Activated T-cell treated with anti-CD3 and anti-CD28 coated beads for 48 hours (primary cell): ENCODE measurements around the gene FAT2.
"Not testable (repeated sequence)": the region's sequence is repeated elsewhere in the genome, so short reads cannot be mapped to it uniquely, and the experiment has no call there.

Experiments
- DNase-seq: peaks from one replicate; pipeline ENCODE4 v3.0.0-alpha.2; 2020; ENCODE audit warnings: low read depth

Gene FAT2

DNA sequence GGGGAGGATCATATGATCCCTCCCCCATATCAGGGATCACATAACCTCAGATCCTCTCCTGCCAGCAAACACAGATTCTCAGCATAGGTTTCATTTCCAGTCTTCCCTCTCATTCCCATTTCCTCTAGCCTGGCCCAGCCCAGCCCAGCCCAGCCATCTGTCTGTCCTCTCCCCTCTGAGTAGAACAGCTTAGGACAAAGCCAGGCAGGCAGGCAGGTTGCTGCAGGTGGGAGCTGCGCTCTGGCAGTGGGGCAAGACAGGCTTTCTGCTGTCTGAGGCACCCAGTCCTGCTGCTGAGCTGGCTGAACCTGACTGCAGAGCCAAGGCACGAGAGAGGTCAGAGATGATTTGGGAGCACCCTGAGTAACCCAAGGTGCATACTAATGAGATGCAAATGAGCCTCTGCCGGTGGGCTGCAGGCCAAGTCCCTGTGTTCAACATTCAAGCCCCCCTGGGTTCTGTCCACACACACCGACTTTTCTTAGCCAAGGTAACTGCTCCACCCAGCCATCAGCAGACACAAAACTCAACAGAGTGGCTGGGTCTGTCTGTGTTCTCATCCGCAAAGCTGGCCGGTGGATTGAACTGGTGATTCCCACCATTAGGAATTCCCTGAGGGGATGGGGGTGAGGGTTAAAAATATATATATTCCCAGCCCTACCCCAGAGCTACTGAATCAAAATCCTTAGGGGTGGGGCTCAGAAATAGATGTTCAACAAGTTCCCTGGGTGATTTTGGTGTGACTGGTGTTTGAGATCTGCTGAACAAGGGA is 9.1 kb downstream of the FAT2 start:
- DNase-seq, result no peak

DNA sequence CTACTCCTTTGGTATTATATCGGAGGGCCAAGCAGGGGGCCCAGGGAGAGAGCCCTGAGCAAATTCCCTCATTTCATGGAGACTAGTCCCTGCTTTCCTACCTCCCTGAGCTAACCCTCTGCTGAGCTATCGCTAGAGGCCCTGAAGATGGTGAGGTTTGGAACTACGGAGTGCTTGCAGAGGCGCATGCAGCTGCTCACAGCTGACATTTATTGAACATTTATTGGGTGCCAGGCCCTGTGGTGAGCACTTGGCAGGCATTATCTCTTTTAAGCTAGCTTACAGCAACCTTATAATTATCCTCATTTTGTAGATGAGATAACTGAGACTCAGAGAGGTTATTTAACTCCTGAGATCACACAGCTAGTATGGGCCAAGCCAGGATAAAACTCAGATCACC is 9.8 kb downstream of the FAT2 start:
- no peak for DNase-seq

DNA sequence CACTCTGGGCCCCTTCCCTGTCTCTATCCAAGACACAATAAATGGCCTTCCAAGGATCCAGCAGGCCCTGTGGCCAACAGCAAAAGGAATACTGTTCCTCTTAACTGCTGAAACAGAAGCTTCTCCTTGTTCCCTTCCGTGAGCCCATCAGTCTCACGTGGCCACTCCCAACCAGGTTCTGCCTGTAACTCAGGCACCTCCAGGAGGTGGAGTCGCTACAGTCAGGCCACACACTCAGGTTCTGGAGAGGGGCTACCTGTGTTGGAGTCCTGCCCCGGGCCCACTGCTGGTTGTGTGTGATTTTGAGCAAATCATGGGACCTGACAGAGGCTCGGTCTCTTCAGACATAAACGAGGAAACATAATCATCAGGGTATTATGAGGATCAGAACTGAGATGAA is 10.3 kb downstream of the FAT2 start:
- DNase-seq, result no peak

DNA sequence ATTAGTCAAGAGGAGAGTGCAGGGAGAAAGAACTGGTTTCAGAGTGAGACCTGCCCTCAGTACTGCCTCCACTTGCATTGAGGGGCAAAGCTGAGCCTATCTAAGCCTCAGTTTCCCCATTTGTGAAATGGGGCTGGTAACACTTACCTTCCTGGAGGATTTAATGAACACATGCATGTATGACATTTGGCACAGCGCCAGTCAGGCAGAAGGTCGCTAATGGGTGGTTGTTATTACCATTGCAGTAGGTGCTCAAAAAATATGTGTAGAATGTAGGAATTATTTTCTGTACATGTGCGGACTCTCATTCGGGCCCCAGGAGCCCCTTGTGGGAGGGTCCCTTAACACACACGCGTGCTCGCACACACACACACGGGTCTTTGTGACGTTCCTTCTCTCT is 10.9 kb downstream of the FAT2 start:
- no peak for DNase-seq

DNA sequence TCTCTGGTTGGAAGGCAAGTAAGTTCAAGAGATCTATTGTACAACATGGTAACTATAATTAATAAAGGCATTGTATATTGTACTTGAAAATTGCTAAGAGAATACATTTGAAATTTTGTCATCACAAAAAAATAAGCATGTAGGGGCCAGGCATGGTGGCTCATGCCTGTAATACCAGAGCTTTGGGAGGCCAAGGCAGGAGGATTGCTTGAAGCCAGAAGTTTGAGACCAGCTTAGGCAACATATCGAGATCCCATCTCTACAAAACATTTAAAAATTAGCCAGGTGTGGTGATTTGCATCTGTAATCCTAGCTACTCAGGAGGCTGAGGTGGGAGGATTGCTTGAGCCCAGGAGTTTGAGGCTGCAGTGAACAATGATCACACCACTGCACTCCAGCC is 12.0 kb downstream of the FAT2 start:
- not testable (repeated sequence) for DNase-seq

DNA sequence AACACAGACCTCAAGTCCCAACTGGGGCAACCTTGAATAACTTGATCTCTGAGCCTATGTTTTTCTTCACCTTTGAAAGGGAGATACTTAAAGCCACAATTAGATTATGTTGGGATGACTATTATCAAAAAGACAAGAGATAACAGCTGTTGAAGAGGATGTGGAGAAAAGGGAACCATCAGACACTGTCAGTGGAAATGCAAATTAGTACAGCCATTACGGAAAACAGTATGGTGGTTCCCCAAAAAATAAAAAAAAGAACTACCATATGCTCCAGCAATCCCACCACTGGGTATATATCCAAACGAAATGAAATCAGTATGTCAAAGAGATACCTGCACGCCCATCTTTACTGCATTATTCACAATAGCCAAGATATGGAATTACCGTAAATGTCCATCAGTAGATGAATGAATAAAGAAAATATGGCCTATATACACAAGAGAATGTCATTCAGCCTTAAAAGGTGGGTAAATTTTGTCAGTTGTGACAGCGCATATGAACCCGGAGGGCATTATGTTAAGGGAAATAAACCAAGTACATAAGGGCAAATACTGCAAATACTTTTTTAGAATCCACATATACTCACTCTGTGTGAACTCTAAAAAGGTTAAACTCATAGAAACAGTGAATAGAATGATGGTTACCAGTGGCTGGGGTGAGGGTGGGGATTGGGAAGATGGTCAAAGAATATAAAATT is 12.7 kb downstream of the FAT2 start:
- no peak for DNase-seq

DNA sequence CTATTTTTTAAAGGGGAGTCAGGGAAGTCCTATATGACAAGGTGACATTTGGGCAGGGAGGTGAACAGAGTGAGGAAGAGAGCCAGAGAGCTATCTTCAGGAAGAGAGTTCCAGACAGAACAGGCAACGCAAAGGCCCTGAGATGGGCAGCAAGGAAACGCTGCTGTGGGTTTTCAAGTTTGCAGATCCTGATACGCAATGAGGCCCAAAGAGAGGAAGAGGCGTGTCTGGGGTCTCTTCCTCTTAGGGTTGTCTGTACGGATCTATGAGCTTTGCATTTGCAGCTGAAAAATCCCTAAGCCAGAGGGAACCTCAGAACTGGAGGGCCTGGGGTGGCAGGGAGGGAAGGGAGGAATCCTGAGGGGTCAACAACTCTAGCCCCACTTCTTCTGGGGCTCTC is 13.6 kb downstream of the FAT2 start:
- DNase-seq, result no peak

DNA sequence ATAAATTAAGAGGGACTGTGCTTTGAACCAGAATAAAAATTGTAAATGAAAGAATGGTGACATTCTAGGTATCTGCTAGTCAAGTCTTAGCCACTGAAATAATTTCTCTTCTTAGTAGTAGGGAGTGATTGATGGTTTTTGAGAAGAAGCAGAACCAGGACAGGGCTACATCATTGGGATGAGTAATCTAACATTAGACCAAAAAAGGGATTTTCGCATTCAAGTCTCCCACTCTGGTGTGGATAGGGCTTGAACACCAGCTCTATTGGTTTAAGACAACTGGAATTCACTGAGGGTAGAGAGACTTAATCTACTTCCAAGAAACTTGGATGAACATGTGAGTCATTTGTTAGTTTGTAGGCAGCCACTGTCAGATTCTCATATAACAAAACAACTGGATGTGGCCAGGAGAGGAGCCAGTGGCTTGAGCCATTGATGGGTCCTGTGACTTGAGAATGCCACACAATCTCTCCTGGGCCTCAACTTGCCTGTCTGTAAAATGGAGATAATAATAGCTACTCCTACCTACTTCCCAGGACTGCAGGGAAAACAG is 16.6 kb downstream of the FAT2 start:
- no peak for DNase-seq

DNA sequence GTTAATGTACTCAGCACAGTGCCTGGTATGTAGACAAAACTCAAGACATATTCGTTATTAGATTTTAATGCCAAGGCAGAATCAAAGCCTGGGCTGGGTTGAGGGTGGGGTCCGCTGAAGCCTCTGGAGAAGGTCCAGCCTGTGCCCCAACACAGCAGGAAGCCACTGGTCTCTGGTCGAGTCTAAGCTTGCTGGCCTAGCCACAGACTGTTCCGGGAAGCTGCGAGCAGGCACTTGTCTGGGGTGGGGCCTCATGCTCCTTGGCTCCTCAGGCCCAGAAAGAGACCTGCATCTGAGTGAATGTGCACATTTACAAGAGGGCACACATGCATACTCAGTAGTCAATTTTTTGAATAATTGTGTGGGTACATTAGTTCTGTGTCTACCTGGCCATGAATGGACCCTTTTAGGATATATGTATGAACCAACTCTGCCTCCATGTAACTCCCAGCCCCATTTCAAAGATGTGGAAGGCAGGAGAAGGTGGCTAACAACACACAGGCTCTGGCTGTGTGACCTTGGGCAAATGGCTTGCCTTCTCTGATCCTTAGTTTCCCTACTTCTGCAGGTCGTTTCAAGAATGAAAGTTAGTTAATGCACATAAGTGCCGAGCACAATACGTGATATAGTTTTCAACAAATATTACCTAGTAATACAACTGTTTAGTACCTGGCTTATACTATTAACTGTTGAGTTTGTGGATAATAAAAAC is 18.3 kb downstream of the FAT2 start:
- no peak for DNase-seq

DNA sequence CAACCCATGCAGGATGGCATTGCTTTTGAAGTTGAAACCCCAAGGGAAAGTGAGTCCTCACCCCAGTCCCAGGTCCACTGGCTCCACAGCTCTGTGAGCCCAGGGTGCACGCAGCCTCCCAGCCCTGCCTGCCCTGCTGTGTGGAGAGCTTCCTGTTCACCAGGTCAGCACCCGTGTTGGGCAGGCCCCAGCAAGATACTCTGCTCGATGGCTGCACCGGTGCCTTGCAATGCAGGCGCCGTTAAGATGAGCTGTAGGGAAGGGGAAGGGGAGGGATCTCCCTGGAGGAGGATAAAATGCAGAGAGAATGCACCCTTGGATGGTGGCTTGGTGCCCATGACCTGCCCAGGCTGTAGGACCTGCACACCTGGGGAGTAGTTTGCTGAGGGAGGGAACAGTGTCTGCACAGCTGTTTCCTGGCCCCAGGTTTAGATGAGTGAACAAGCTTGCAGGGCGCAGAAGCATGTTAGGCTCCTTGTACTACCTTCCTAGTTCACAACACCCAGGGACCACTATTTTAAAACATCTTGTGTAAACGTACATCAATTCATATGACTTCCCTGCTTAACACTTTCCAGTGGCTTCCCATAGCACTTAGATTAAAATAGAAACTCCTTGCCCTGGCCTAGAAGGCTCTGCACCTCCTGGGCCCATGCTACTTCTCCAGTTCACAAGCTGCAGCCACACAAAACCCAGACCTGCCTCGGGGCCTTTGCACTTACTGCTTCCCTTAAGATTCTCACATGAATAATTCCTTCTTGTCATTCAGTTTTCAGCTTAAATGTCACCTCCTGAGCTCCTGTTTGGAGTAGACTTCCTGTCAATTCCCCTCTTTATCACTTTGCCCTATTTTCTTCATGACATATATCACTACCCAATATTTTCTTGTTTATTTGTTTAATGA is 19.6 kb downstream of the FAT2 start:
- DNase-seq, result no peak

DNA sequence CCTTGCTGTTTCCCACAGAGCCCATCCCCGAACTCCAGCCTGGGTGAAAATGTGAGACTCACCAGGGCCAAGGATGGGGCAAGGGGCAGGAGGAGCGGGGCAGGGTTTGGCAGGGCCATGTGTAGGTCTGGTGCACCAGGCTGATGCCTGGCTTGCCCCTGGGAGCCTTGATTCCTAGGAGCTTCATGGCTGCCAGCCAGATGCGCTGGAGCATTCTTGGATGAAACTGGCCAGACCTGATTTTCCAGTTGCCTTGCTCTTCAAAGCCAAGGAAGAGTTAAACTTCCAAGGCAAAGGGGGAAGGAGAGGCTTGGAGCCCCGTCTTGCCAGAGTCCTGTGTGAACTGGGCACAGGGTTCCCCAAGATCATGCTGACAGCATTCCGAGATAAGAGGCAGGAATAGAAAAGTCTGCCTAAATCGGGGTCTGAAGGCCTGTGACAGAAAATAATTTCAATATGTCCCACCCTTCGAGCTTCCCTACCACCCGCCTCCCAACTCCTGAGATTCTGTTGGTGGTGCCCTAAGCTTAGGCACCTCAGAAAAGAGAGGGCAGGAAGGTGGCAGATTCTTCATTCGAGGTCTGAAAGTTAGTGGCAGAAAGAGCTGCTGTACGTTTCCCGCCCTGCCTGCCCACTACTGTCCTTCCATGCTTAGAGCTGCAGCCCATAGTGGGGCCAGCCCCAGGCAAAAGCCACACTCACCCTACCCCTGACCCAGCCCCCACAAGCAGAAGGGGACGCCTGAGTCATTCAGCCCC is 20.4 kb downstream of the FAT2 start:
- DNase-seq, result no peak

DNA sequence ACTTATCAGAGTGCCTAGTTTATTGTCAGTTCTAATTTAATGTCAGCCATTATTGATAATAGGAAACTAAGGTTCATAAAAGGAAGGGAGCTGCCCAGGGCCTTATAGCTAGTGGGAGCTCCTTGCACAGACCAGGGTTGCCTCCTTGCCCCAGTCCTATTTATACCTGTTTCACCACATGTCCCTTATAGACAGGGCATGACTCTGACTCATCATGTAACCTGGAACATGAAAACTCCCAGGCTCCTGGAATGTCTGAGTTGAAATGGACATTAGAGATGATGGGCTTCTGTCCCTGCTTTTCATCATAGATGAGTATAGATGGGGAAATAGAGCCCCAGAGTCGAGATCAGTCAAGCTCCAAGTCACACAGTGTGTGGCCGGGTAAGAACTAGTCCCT is 21.1 kb downstream of the FAT2 start:
- DNase-seq, result no peak

DNA sequence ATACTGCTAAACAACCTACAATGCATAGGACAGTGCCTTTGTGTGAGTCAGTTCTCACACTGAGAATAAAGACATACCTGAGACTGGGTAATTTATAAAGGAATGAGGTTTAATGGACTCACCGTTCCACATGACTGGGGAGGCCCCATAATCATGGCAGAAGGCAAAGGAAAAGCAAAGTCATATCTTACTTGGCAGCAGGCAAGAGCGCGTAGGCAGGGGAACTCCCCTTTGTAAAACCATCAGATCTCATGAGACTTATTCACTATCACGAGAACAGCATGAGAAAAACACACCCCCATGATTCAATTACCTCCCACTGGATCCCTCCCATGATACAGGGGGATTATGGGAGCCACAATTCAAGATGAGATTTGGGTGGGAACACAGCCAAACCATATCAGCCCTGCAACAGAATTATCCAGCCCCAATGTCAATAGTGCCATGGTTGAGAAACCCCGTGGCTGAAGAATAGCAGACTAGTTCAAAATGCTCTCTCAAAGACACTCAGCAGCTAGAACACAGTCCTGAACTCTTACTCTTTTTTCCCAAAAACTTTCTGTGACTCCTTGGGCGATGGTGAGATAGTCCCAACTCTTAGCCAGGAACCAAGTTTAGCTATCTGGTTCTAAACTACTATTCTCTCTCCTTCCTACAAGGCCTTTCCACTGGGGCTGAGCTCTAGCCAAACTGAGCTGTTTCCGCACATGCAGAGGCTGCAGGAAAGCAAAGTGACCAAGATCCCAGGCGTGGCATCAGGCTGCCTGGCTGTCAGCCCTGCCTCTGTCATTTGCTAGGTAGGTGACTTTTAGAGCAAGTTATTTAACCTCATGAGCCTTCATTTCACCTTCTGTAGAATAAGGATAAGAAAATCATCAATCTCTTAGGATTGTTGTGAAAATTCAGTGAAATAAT is 21.7 kb downstream of the FAT2 start:
- DNase-seq, result peak; percentile 13

DNA sequence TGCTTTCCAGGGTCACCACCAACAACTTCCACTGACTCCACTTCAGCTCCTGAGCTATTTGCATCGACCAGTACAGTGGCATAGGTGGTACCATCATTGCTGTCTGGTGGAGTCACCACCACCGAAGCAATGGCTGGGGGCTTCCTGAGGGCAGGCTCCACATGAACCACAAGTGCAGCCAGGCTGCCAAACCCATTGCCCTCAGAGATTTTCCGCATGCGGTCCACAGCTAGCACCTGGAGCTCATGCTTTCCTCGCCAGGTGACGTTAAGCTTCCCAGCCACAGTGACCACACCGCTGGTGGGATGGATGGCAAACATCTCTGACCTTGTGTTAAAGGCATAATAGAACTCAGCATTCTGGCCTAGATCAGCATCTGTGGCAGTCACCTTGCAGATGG is 23.1 kb downstream of the FAT2 start:
- no peak for DNase-seq

DNA sequence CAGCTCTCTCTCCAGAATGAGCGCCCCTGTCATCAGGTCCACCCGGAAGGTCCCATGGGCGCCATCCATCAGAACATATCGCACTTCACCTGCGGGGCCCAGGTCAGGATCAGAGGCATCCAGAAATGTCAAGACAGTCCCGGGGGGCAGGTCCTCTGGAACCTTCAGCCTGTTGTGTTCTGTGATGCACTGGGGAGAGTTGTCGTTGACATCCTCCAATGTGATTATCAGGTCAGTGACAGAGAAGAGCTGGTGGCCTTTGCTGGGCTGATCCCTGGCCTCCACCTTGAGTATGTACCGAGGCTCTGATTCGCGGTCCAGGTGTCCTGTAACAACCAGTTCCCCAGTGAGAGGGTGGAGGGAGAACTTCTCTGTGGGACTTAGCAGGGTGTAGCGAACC is 25.2 kb downstream of the FAT2 start:
- no peak for DNase-seq

DNA sequence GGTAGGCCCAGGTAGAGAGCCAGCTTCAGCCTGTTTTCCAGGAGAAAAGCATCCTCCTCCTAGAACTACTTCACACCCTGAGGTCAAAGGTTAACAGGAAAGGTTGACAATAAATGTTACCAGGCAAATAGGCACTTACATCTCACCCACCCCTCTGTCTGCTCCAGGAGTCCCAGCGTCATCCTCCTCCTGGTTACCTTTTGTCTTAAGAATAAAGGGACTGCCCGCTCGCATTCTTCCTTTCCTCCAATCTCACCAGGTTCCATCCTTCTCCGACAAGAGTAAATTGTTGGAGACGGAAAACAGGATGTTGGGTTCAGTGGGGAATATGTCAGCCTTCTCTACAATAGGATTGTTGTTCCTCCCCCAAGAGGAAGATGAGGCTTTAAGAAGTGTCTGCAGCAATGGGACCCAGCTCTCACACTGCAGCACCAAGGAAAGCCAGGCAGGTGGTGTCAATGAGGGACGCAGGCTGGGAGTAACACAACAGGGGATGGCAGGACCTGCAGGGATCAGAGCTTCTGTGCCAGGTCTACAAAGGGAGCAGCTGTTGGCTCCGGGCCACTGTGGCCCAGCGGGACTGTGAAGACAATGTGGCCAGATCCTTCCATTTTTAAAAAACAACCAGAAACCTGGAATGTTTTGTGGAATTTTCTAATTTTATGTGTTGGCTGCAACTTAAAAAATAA is 29.0 kb downstream of the FAT2 start:
- no peak for DNase-seq

DNA sequence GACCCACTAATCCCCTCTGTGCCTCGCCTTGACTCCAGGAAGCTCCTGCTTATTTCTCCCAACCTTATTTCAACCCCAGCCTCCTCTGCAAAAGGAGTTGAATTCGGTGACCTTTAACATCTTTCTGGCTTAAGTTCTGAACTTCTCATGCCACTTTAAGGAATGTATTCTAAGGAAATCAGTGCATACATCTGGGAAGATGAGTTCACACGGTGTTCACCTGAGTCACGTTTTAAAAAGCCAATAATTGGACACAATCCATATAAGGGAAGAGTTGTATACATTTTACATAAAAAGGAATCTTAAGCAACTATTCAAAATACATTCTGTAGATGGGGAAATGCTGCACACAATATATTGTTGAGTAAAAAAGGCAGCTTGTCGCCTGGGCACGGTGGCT is 33.2 kb downstream of the FAT2 start:
- DNase-seq, result no peak

DNA sequence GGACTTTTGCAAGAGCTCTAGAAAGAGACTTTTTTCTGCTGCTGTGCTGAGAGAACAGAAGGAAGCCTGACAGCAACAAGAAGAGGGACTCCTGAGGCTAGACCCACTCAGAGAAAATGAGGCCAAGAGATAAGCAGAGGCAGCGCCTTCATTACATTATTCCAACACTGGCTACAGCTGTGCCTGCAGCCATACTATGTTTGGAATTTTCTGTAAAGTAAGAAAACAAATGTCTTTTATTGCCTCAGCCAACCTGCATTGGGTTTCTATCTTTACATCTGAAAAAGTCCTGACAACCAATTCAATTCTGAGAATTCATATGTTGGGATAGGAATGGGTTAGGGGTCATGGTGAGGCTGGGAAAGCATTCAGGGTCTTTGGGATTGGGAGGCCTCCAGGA is 33.7 kb downstream of the FAT2 start:
- DNase-seq, result no peak

DNA sequence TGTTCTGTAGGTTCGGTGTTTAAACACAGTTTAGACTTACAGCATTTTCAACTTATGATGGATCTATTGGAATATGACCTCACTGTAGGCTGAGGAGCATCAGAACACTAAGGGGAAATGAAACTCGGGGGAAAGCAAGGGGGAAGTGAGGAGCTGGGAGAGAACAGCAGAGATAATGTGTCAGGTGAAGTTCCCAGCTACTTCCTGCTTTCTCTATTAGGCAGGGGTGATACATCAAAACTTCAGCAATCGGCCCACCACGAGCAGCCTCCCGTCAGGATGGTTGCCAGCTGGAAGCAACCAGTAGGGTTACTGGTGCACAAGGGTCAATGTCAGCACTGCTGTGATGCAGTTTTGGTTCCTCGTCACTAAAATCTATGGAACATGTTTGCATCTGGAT is 34.3 kb downstream of the FAT2 start:
- no peak for DNase-seq
